T-helper 1 cell treated with Interleukin-12 subunit alpha and Interleukin-12 subunit beta and Interleukin-4 antibody, amounts not matched to agents 30 ng/mL and 1 ng/mL, for 36 hours (primary cell): ENCODE results near the gene SMYD3. TPM values are rescaled to one million over a fixed set of nuclear protein-coding genes. Genes with fewer than 3 reads are reported as not detected.
"Not testable (repeated sequence)": the region's sequence is repeated elsewhere in the genome, so short reads cannot be mapped to it uniquely, and the experiment has no call there.

ENCODE experiments used
- intact Hi-C: fragments of 100-400 bp; cut with micrococcal nuclease; formaldehyde crosslinking; loops from one replicate; pipeline ENCODE4 v1.15.1; 2024
- total RNA-seq: library from RNA; stranded (reverse); gene quantifications from 2 replicates; pipeline ENCODE4 v1.2.3, GENCODE V29; 2022

Gene SMYD3
- total RNA-seq, 1 donor from 2014 or later = 24.1 TPM

DNA sequence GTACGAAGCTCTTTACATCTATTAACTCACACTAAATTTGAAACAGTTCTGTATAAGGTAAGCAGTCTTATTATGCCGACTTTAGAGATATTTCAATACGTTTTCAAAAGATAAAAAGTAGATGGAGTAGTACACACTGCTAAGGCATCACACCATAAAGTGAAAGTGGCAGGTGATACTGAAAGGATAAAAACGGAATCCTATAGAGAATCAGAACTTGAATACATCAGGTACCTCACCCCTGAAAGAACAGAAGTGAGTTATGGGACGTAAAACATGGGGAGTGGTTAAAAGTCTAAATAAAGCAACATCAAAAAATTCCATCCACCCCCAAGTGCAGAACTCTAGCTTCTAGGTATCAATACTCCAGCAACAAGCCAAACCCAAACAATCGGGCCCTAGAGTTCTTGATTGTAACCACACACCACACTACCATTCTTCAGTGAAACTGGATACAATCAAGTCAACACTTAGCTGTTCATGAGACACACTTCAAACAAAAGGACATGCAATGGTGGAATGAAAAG, 142.6 kb downstream of the SMYD3 start:
- intact Hi-C loops = no loop called here

- intact Hi-C loops = not testable (repeated sequence)
Observed at GRCh38 chr1:246357014-246357598, 150.0 kb downstream of the SMYD3 start.

- intact Hi-C loops = no loop called here
Observed at GRCh38 chr1:246355411-246356230, 151.5 kb downstream of the SMYD3 start.

GRCh38 chr1:246351721-246352120, 155.4 kb downstream of the SMYD3 start:
- intact Hi-C loops = no loop called here

DNA sequence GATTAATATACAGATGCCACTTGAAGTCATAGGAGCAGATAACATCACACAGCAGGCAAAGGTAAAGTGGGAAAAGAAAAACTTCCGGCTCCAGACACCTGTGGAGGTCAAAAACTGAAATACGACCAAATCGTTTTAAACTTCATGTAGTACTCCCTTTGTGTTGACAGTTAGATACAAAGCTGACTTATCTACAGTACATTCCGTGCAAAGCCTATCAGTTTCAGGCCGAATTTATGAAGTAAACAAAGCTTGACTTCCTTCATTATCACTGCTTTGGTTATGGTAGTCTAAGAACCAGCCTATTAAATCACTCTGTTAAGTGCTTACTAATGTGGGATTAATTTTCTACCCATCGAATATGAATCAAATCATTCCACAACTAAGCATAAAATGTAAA, 156.3 kb downstream of the SMYD3 start:
- intact Hi-C loops = no loop called here

DNA sequence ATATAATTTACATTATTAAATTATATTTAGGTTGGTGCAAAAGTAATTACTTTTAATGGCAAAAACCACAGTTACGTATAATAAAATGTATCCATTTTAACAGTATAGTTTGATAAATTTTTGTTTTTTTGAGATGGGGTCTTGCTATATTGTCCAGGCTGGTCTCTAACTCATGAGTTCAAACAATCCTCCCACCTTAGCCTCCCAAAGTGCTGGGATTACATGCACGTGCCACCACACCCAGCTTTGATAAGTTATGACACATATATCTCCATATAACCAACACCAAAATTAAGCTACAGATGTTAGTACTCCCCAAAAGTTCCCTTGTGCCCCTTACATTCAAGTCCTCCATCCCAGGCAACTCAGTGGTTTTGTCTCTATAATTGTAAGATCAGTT, 163.1 kb downstream of the SMYD3 start:
- intact Hi-C loops = no loop called here

- intact Hi-C loops = no loop called here
Observed at GRCh38 chr1:246343251-246343650, 163.8 kb downstream of the SMYD3 start.

DNA sequence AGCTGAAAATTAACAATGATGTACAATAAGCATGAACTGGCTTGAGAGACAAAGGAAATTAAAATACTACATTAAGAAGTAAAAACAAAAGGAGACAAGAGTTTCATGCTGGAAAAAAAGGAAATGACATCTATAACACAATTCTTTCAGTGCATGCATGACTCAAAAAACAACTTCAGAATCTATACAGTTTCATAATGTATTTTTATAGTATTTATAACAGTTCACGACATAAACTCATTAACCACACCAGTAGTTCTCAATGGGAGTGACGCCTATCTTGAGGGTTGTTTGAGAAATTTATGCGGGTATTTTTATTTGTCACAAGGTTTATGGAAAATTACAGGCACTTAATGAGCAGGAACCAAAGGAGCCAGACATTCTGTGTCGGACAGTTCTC, 168.5 kb downstream of the SMYD3 start:
- intact Hi-C loops = loop anchor here (1.0 to 10.0 kb wide), 2 partner anchors 8 to 1184 kb away; partner anchors contain the start of gene KIF26B

- intact Hi-C loops = loop anchor here (1.0 to 10.0 kb wide), 2 partner anchors 8 to 1183 kb away; partner anchors contain the start of gene KIF26B
Observed at GRCh38 chr1:246338098-246338497, 169.0 kb downstream of the SMYD3 start.

GRCh38 chr1:246335151-246335550, 171.9 kb downstream of the SMYD3 start:
- intact Hi-C loops = loop anchor here (10.0 kb wide), 1 partner anchor 1180 kb away; the partner anchor contains the start of gene KIF26B

DNA sequence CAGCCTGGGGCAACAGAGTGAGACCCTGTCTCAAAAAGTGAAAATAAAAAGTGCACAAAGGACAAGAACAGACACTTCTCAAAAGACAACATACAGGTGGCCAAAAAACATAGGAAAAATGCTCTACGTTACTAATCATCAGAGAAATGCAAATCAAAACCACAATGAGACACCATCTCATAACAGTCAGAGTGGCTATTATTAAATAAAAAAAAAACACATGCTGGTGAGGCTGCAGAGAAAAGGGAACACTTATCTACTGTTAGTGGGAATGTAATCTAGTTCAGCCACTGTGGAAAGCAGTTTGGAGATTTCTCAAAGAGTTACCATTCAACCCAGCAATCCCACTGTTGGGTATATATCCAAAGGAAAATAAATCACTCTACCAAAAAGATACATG, 173.2 kb downstream of the SMYD3 start:
- intact Hi-C loops = loop anchor here (5.0 to 10.0 kb wide), 5 partner anchors 217 to 1179 kb away; partner anchors contain the start of genes AHCTF1, CNST, KIF26B and TFB2M

- intact Hi-C loops = loop anchor here (5.0 to 10.0 kb wide), 5 partner anchors 215 to 1177 kb away; partner anchors contain the start of genes AHCTF1, CNST, KIF26B and TFB2M
Observed at GRCh38 chr1:246332078-246332477, 175.0 kb downstream of the SMYD3 start.

DNA sequence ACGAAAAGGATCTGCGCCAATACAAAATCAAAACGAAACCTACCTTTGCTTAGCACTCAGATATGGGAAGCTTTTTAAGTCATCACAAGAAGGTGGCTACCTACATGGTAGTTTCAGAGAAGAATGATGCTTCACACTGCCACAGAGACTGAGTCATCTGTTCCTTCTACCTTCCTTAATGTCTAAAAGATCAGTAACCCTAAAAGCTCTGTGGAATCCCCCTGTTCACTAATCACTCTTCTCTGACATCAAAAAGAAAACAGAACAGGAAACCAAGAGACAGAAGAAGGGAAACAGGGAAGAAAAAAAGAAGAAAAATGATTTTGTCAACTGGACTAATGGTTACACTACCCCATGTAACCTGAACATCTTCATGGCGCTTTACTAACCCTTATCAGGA, 177.2 kb downstream of the SMYD3 start:
- intact Hi-C loops = loop anchor here (1.0 to 10.0 kb wide), 8 partner anchors 8 to 1359 kb away; partner anchors contain the start of genes AHCTF1, CNST, KIF26B and TFB2M

DNA sequence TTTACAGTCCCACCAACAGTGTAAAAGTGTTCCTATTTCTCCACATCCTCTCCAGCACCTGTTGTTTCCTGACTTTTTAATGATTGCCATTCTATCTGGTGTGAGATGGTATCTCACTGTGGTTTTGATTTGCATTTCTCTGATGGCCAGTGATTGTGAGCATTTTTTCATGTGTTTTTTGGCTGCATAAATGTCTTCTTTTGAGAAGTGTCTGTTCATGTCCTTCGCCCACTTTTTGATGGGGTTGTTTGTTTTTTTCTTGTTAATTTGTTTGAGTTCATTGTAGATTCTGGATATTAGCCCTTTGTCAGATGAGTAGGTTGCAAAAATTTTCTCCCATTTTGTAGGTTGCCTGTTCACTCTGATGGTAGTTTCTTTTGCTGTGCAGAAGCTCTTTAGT, 177.8 kb downstream of the SMYD3 start:
- intact Hi-C loops = not testable (repeated sequence)

GRCh38 chr1:246324711-246325110, 182.4 kb downstream of the SMYD3 start:
- intact Hi-C loops = no loop called here

- intact Hi-C loops = not testable (repeated sequence)
Observed at GRCh38 chr1:246324033-246324432, 183.0 kb downstream of the SMYD3 start.

GRCh38 chr1:246320286-246320685, 186.8 kb downstream of the SMYD3 start:
- intact Hi-C loops = loop anchor here (1.0 kb wide), 1 partner anchor 34 kb away; no protein-coding TSS in a partner anchor

- intact Hi-C loops = no loop called here
Observed at GRCh38 chr1:246319083-246319714, 187.9 kb downstream of the SMYD3 start.

- intact Hi-C loops = no loop called here
Observed at GRCh38 chr1:246318622-246319021, 188.5 kb downstream of the SMYD3 start.

DNA sequence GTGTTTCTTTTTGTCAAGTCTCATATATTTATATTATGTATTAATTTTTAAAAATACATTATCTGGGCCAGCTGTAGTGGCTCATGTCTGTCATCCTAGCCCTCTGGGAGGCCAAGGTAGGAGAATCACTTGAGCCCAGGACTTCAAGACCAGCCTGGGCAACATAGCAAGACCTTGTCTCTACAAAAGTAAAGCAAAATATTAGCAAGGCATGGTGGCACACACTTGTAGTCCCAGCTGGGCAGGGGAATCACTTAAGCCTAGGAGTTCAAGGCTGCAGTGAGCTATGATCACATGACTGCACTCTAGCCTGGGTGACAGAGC, 189.1 kb downstream of the SMYD3 start:
- intact Hi-C loops = no loop called here

DNA sequence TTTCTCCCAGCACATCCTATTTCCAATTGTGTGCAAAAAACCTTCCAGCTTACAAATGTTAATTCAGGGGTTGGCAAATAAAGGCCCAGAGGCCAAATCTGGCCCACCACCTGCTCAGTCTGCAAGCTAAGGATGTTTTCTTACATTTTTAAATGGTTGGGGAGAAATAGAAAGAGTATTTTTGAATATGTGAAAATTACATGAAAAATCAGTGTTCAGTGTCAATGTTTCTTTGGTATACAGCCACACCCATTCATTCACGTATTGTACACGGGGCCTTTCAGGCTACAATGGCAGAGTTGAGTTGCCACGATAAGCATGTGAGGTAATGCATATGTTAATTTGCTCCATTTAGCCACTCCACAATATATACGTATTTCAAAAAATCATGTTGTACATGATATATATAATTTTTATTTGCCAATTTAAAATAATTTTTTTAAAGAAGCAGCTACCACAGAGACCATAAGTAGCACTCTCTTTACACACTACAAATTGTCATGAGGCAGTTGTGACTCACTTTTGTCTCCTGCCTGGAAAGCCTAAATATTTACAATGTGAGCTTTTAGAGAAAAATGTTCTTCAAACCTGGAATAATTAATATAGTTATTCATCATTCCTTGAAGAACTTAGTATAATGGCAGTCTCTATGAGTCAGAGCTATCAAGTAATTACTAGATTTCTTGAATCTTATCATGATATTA, 189.6 kb downstream of the SMYD3 start:
- intact Hi-C loops = no loop called here
